Tibial nerve (tissue), 4 donors: Measurements from ENCODE around the gene FOXK1. TPM values are rescaled to one million over a fixed set of nuclear protein-coding genes. Genes with fewer than 3 reads are reported as not detected.
A peak's percentile ranks its signal among the peaks of the same experiment; 100 is the strongest.
"Not testable (repeated sequence)": the region's sequence is repeated elsewhere in the genome, so short reads cannot be mapped to it uniquely, and the experiment has no call there.

Experiments
- DNase-seq, 2 donors: peaks; one replicate each; pipeline ENCODE4 v3.0.0-alpha.2; 2019; ENCODE audit warnings: low spot score in 2 of 2
- H3K27ac ChIP-seq, 4 donors: fragments of 200-600 bp; sonication (generic) in 3 of 4; one replicate each; pipeline ENCODE4 v1.5.1; 2017 to 2019; ENCODE audit warnings: mild to moderate bottlenecking in 1 of 4
- H3K27me3 ChIP-seq, 2 donors: fragments of 200-600 bp; sonication (generic) in 1 of 2; one replicate each; pipeline versions ENCODE4 v1.5.1 to v1.6.0; 2017 to 2019
- H3K36me3 ChIP-seq, 3 donors: fragments of 200-600 bp; sonication (generic); one replicate each; pipeline ENCODE4 v1.5.1; 2018 to 2019
- H3K4me1 ChIP-seq, 4 donors: fragments of 200-600 bp; sonication (generic) in 3 of 4; one replicate each; pipeline ENCODE4 v1.5.1; 2017 to 2019
- H3K4me3 ChIP-seq, 4 donors: fragments of 200-600 bp; sonication (generic) in 3 of 4; one replicate each; pipeline ENCODE4 v1.5.1; 2017 to 2019; ENCODE audit warnings: mild to moderate bottlenecking in 1 of 4, moderate library complexity in 1 of 4
- H3K9me3 ChIP-seq, 4 donors: fragments of 200-600 bp; sonication (generic) in 3 of 4; one replicate each; pipeline ENCODE4 v1.5.1; 2017 to 2019
- CTCF ChIP-seq, 5 experiments: fragments of 200-600 bp in 3 of 5; fragments of 450-650 bp in 2 of 5; sonication (generic) in 3 of 5; IDR thresholded peaks; one replicate each; pipeline ENCODE4 v1.5.1; 2016 to 2019; ENCODE audit warnings: antibody characterized with exemption in 5 of 5, mild to moderate bottlenecking in 3 of 5, moderate library complexity in 2 of 5
- EP300 ChIP-seq, 2 donors: sonication (generic); formaldehyde crosslinking; IDR thresholded peaks; one replicate each; pipeline ENCODE4 v1.6.1; 2017; ENCODE audit warnings: antibody characterized with exemption in 2 of 2, mild to moderate bottlenecking in 1 of 2
- POLR2A ChIP-seq, 2 donors: fragments of 450-650 bp; IDR thresholded peaks; one replicate each; pipeline ENCODE4 v1.6.1; 2017; ENCODE audit warnings: antibody characterized with exemption in 2 of 2, mild to moderate bottlenecking in 2 of 2, moderate library complexity in 2 of 2
- WGBS, 2 donors: methylation state at CpG; one replicate each; pipeline ENCODE4 v1.1.5; 2018; 5-methylcytosine and 5-hydroxymethylcytosine counted together
- total RNA-seq, 4 donors: library from RNA; depleted of rRNA; stranded (reverse); fragments of >200 nt; gene quantifications; one replicate each; pipeline ENCODE4 v1.1.0, GENCODE V29; 2016

FOXK1 gene
- total RNA-seq, 4 donors from 2014 or later = 24.5 to 47.3 (median 26.4) TPM

GRCh38 chr7:4665661-4666060, 16.4 kb upstream of the FOXK1 start:
- Histone ChIP-seq H3K27ac (peak overlapping the region in 1 of 4 donors; percentile 9), H3K4me1 (peaks cover 0 to 34% (median 3%) of the 10 kb centered on the region in 4 donors), H3K27me3 (no peaks in the 10 kb centered on the region), H3K36me3 (no peaks in the 10 kb centered on the region), H3K4me3 (no peak overlapping the region), H3K9me3 (peaks cover 0 to 2% (median 0%) of the 10 kb centered on the region in 4 donors)
- DNase-seq = no peak
- TF ChIP-seq POLR2A (IDR thresholded peaks at IDR 0.05) (no peak), EP300 (IDR thresholded peaks at IDR 0.05) (peak in 1 of 2 donors; percentile 15)
- WGBS, 2 donors = 22 to 23% methylated on average over 2 of the region's 2 CpGs

GRCh38 chr7:4667776-4668509, 14.2 kb upstream of the FOXK1 start:
- Histone ChIP-seq H3K27me3 (no peaks in the 10 kb centered on the region), H3K9me3 (no peaks in the 10 kb centered on the region), H3K36me3 (no peaks in the 10 kb centered on the region), H3K27ac (peak overlapping the region in 2 of 4 donors; percentile 63 to 67), H3K4me1 (peaks cover 0 to 28% (median 3%) of the 10 kb centered on the region in 4 donors), H3K4me3 (no peak overlapping the region)
- 49 to 52% methylated on average over 19 of the region's 19 CpGs for WGBS, 2 donors
- no peak for DNase-seq
- TF ChIP-seq EP300 (IDR thresholded peaks at IDR 0.05) (no peak), CTCF (IDR thresholded peaks at IDR 0.05) (no peak), POLR2A (IDR thresholded peaks at IDR 0.05) (no peak)

GRCh38 chr7:4668510-4668847, 13.6 kb upstream of the FOXK1 start:
- Histone ChIP-seq H3K27ac (peak overlapping the region in 2 of 4 donors; percentile 63 to 67), H3K27me3 (no peaks in the 10 kb centered on the region), H3K36me3 (no peaks in the 10 kb centered on the region), H3K4me1 (peaks cover 0 to 28% (median 3%) of the 10 kb centered on the region in 4 donors), H3K4me3 (no peak overlapping the region), H3K9me3 (no peaks in the 10 kb centered on the region)
- 92 to 100% methylated on average over 3 of the region's 3 CpGs for WGBS, 2 donors
- TF ChIP-seq CTCF (IDR thresholded peaks at IDR 0.05) (no peak), EP300 (IDR thresholded peaks at IDR 0.05) (no peak), POLR2A (IDR thresholded peaks at IDR 0.05) (no peak)
- no peak for DNase-seq

- DNase-seq = no peak
- H3K27ac ChIP-seq = no peak overlapping the region
- H3K36me3 ChIP-seq = no peaks in the 10 kb centered on the region
- no peak for TF ChIP-seq EP300 (IDR thresholded peaks at IDR 0.05)
- no peak for TF ChIP-seq CTCF (IDR thresholded peaks at IDR 0.05)
- no peak for TF ChIP-seq POLR2A (IDR thresholded peaks at IDR 0.05)
- peaks cover 0 to 11% (median 3%) of the 10 kb centered on the region in 4 donors for H3K9me3 ChIP-seq
- 79 to 86% methylated on average over 4 of the region's 4 CpGs for WGBS, 2 donors
- no peaks in the 10 kb centered on the region for H3K27me3 ChIP-seq
- H3K4me1 ChIP-seq = peaks cover 0 to 19% (median 2%) of the 10 kb centered on the region in 4 donors
- no peak overlapping the region for H3K4me3 ChIP-seq
These were observed 11.3 kb upstream of the FOXK1 start for GRCh38 chr7:4670791-4671190.

- H3K9me3 ChIP-seq = peaks cover 0 to 11% (median 3%) of the 10 kb centered on the region in 4 donors
- H3K27me3 ChIP-seq = no peaks in the 10 kb centered on the region
- no peak overlapping the region for H3K27ac ChIP-seq
- no peaks in the 10 kb centered on the region for H3K36me3 ChIP-seq
- no peak overlapping the region for H3K4me3 ChIP-seq
- no peaks in the 10 kb centered on the region for H3K4me1 ChIP-seq
- TF ChIP-seq CTCF (IDR thresholded peaks at IDR 0.05) (no peak), EP300 (IDR thresholded peaks at IDR 0.05) (no peak), POLR2A (IDR thresholded peaks at IDR 0.05) (no peak)
- WGBS, 2 donors = 83 to 85% methylated on average over 8 of the region's 8 CpGs
- DNase-seq = no peak
These were observed 6.2 kb upstream of the FOXK1 start for GRCh38 chr7:4675771-4676367.

- H3K4me3 ChIP-seq, H3K27me3 ChIP-seq, H3K27ac ChIP-seq, DNase-seq, H3K4me1 ChIP-seq, H3K36me3 ChIP-seq: not testable (repeated sequence)
- peaks cover 0 to 11% (median 3%) of the 10 kb centered on the region in 4 donors for H3K9me3 ChIP-seq
- WGBS, 2 donors = 93 to 96% methylated on average over 11 of the region's 11 CpGs
These were observed 4.6 kb upstream of the FOXK1 start for GRCh38 chr7:4677518-4677917.
